Measurements from ENCODE around the gene PTPRM. TPM values are rescaled to one million over a fixed set of nuclear protein-coding genes. Genes with fewer than 3 reads are reported as not detected.

The PTPRM gene
- polyA plus RNA-seq, 3 donors = 0.04 to 2.1 (median 0.66) TPM

DNA sequence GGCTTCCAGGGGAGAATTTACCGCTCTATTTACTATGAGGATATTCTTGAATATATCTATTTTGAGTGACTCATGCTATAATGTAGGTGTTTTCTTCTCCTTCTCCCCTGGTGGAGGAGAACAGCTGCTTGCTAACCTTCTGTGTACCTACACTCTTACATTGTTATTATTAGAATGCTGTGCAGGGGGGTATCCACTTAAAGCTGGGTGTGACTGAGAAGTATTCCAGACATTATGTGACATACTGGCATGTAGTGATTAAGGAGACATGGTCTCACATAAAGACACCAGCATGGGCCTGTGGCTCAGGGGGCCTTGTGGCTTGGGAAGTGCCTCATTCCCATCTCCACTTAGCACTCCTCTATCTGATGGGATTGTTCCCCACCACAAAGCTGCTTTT, 287.9 kb downstream of the PTPRM start:
- Mint-ChIP-seq H3K4me1 (no peaks in the 10 kb centered on the region), H3K4me3 (no peak overlapping the region), H3K27me3 (ENCODE audit: low read depth in 3 of 3) (peaks cover 0 to 2% (median 0%) of the 10 kb centered on the region in 3 donors), H3K9me3 (peaks cover 0 to 11% (median 5%) of the 10 kb centered on the region in 7 donors), H3K27ac (no peak overlapping the region), H3K36me3 (no peaks in the 10 kb centered on the region)
- Histone ChIP-seq H3K79me2 (ENCODE audit: insufficient read depth, low read length) (no peaks in the 10 kb centered on the region), H2AFZ (ENCODE audit: insufficient read depth, low read depth, low read length, poor library complexity, severe bottlenecking) (no peak overlapping the region), H4K20me1 (ENCODE audit: insufficient read depth, low read length) (no peaks in the 10 kb centered on the region), H3K9ac (ENCODE audit: insufficient read depth, low read length, poor library complexity, severe bottlenecking) (no peak overlapping the region), H3K27me3 (ENCODE audit: control insufficient read depth in 2 of 2, insufficient read depth in 2 of 2, low read length in 2 of 2) (no peaks in the 10 kb centered on the region), H3K36me3 (replicated peaks in 1 of 2; ENCODE audit: control insufficient read depth in 1 of 2, insufficient read depth in 2 of 2, low read length in 2 of 2) (no peaks in the 10 kb centered on the region), H3K27ac (ENCODE audit: low read depth in 1 of 2, low read length in 2 of 2) (no peak overlapping the region), H3K4me3 (replicated peaks in 1 of 3; ENCODE audit: low read depth in 2 of 3, low read length in 3 of 3) (no peak overlapping the region), H3K9me3 (replicated peaks in 1 of 2; ENCODE audit: control insufficient read depth in 1 of 2, insufficient read depth in 1 of 2, low read length in 2 of 2) (no peaks in the 10 kb centered on the region), H3K4me1 (ENCODE audit: control insufficient read depth in 1 of 2, insufficient read depth in 2 of 2, low read length in 2 of 2) (no peaks in the 10 kb centered on the region), H3K4me2 (replicated peaks; ENCODE audit: extremely low read depth, low read length, poor library complexity, severe bottlenecking) (no peak overlapping the region)
- intact Hi-C loops (cut with micrococcal nuclease) = no loop called here
- WGBS (ENCODE audit: insufficient coverage) = no CpG with 5 or more reads among the region's 1 CpG
- no peak for DNase-seq
- TF ChIP-seq, protein P1, sequence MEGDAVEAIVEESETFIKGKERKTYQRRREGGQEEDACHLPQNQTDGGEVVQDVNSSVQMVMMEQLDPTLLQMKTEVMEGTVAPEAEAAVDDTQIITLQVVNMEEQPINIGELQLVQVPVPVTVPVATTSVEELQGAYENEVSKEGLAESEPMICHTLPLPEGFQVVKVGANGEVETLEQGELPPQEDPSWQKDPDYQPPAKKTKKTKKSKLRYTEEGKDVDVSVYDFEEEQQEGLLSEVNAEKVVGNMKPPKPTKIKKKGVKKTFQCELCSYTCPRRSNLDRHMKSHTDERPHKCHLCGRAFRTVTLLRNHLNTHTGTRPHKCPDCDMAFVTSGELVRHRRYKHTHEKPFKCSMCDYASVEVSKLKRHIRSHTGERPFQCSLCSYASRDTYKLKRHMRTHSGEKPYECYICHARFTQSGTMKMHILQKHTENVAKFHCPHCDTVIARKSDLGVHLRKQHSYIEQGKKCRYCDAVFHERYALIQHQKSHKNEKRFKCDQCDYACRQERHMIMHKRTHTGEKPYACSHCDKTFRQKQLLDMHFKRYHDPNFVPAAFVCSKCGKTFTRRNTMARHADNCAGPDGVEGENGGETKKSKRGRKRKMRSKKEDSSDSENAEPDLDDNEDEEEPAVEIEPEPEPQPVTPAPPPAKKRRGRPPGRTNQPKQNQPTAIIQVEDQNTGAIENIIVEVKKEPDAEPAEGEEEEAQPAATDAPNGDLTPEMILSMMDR (IDR thresholded peaks at IDR 0.05) = no peak

DNA sequence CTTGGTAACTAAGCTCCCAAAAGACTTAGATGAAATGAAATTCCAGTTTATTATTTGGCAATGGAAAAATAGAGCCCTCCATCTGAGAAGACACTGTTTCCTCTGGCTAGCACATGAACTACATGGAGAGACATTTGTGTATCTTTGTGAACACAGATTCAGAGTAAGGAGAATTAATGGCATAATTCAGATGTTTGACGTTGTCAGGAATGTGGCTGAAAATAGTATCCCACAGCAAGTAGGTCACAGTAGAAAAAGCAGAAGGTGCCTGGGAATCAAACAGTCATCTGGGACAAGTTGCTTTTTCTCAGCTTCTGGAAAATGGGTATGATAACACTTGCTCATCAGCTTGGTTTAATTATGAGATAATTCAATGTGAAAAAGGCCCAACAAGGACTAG, 288.6 kb downstream of the PTPRM start:
- intact Hi-C loops (cut with micrococcal nuclease) = no loop called here
- H3K79me2 ChIP-seq (ENCODE audit: insufficient read depth, low read length) = no peaks in the 10 kb centered on the region
- no peaks in the 10 kb centered on the region for H3K4me1 ChIP-seq (ENCODE audit: control insufficient read depth in 1 of 2, insufficient read depth in 2 of 2, low read length in 2 of 2)
- H3K27ac ChIP-seq (ENCODE audit: low read depth in 1 of 2, low read length in 2 of 2) = no peak overlapping the region
- no peaks in the 10 kb centered on the region for H4K20me1 ChIP-seq (ENCODE audit: insufficient read depth, low read length)
- H3K4me2 ChIP-seq (replicated peaks; ENCODE audit: extremely low read depth, low read length, poor library complexity, severe bottlenecking) = no peak overlapping the region
- H3K9me3 ChIP-seq (replicated peaks in 1 of 2; ENCODE audit: control insufficient read depth in 1 of 2, insufficient read depth in 1 of 2, low read length in 2 of 2) = no peaks in the 10 kb centered on the region
- DNase-seq = no peak
- Mint-ChIP-seq H3K27ac (no peak overlapping the region), H3K4me3 (no peak overlapping the region), H3K36me3 (no peaks in the 10 kb centered on the region), H3K4me1 (no peaks in the 10 kb centered on the region), H3K27me3 (ENCODE audit: low read depth in 3 of 3) (peaks cover 0 to 2% (median 0%) of the 10 kb centered on the region in 3 donors), H3K9me3 (peaks cover 0 to 10% (median 5%) of the 10 kb centered on the region in 7 donors)
- 0% methylated on average over 1 of the region's 1 CpG for WGBS (ENCODE audit: insufficient coverage)
- no peaks in the 10 kb centered on the region for H3K27me3 ChIP-seq (ENCODE audit: control insufficient read depth in 2 of 2, insufficient read depth in 2 of 2, low read length in 2 of 2)
- no peak overlapping the region for H3K4me3 ChIP-seq (replicated peaks in 1 of 3; ENCODE audit: low read depth in 2 of 3, low read length in 3 of 3)
- TF ChIP-seq, protein P1 (IDR thresholded peaks at IDR 0.05) = no peak
- no peaks in the 10 kb centered on the region for H3K36me3 ChIP-seq (replicated peaks in 1 of 2; ENCODE audit: control insufficient read depth in 1 of 2, insufficient read depth in 2 of 2, low read length in 2 of 2)
- no peak overlapping the region for H3K9ac ChIP-seq (ENCODE audit: insufficient read depth, low read length, poor library complexity, severe bottlenecking)
- H2AFZ ChIP-seq (ENCODE audit: insufficient read depth, low read depth, low read length, poor library complexity, severe bottlenecking) = no peak overlapping the region
